GM23338 (cell line): ENCODE measurements around the gene ITGB6.

Experiments used
- CREB1 ChIP-seq: fragments of 250-450 bp; sonication (Bioruptor Pico); IDR thresholded peaks from 2 replicates; pipeline ENCODE4 v1.5.0; 2020; ENCODE audit warnings: low read depth, mild to moderate bottlenecking, moderate library complexity
- EZH2 ChIP-seq: fragments of 200-600 bp; sonication (generic); IDR thresholded peaks from one replicate; pipeline ENCODE4 v1.8.0; 2017; ENCODE audit warnings: antibody characterized with exemption, mild to moderate bottlenecking, low read depth; ENCODE audit not compliant: unreplicated experiment
- EZH2phosphoT487 ChIP-seq: fragments of 200-600 bp; sonication (generic); IDR thresholded peaks from one replicate; pipeline ENCODE4 v1.8.1; 2018; ENCODE audit warnings: antibody characterized with exemption; ENCODE audit not compliant: unreplicated experiment
- JUNB ChIP-seq: IDR thresholded peaks from one replicate; pipeline ENCODE4 v1.6.1; 2016; ENCODE audit warnings: antibody characterized with exemption; ENCODE audit not compliant: unreplicated experiment
- NANOG ChIP-seq: IDR thresholded peaks from 2 replicates; pipeline ENCODE4 v1.6.1; 2016; ENCODE audit warnings: antibody characterized with exemption, borderline replicate concordance
- POLR2AphosphoS5 ChIP-seq: IDR thresholded peaks from 2 replicates; pipeline ENCODE4 v1.6.1; 2016; ENCODE audit warnings: antibody characterized with exemption, low read depth
- STAT1 ChIP-seq: IDR thresholded peaks from one replicate; pipeline ENCODE4 v1.6.1; 2016; ENCODE audit warnings: antibody characterized with exemption; ENCODE audit not compliant: unreplicated experiment
- ZNF331 ChIP-seq: fragments of 250-450 bp; sonication (Bioruptor Pico); IDR thresholded peaks from 2 replicates; pipeline ENCODE4 v1.5.0; 2020; ENCODE audit warnings: low read depth, mild to moderate bottlenecking, moderate library complexity
- TF ChIP-seq, protein P1 (sequence below), 2 experiments: fragments of 200-600 bp in 1 of 2; sonication (generic) in 1 of 2; conservative IDR thresholded peaks; 2 replicates each; pipeline versions ENCODE4 v1.5.1 to v1.6.1; 2016 to 2017; ENCODE audit warnings: antibody characterized with exemption in 2 of 2, low read depth in 2 of 2, mild to moderate bottlenecking in 2 of 2, moderate library complexity in 1 of 2
- TF ChIP-seq, protein P2 (sequence below): IDR thresholded peaks from one replicate; pipeline ENCODE4 v1.6.1; 2018; ENCODE audit warnings: antibody characterized with exemption; ENCODE audit not compliant: unreplicated experiment
- TF ChIP-seq, protein P3 (sequence below): IDR thresholded peaks from 2 replicates; pipeline ENCODE4 v1.6.1; 2016; ENCODE audit warnings: antibody characterized with exemption
- TF ChIP-seq, protein P4 (sequence below): fragments of 250-450 bp; sonication (Bioruptor Pico); IDR thresholded peaks from 2 replicates; pipeline ENCODE4 v1.5.0; 2020; ENCODE audit warnings: mild to moderate bottlenecking, moderate library complexity

DNA sequence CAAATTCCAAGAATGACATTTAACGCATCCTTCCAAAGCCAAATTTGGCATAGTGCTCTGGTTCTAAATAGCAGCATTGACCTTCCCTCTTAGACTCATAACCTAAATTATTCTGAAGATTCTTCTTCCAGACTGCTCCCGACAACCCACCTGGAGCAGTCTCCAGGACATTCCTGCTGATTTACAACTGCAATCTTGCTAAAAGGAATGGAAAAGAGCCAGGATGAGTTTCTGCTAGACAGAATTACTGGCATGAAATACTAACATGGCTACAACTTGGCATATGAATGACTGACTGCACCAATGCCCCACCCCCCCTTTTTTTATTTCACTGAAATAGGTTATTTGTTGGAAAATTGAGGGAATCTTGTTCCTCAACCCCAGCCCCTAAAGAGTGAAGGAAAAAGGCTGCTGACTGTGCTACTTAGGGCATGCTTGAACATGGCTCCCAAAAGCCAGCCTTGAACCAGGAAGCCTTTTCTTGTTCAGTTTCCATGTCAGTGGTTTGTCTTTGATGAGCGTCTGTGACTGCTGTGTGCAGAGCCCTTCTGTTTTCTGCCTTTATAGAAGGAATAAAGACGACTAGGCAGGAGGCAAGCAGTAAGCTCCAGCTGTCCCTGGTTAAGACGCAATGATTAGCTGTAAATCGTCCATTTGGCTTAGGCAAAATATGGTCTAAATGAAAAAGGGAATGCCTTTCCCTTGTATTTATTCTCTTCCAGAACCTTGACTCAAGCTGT lies 47.4 kb upstream of the ITGB6 start:
- no peak for TF ChIP-seq EZH2
- TF ChIP-seq, protein P1, sequence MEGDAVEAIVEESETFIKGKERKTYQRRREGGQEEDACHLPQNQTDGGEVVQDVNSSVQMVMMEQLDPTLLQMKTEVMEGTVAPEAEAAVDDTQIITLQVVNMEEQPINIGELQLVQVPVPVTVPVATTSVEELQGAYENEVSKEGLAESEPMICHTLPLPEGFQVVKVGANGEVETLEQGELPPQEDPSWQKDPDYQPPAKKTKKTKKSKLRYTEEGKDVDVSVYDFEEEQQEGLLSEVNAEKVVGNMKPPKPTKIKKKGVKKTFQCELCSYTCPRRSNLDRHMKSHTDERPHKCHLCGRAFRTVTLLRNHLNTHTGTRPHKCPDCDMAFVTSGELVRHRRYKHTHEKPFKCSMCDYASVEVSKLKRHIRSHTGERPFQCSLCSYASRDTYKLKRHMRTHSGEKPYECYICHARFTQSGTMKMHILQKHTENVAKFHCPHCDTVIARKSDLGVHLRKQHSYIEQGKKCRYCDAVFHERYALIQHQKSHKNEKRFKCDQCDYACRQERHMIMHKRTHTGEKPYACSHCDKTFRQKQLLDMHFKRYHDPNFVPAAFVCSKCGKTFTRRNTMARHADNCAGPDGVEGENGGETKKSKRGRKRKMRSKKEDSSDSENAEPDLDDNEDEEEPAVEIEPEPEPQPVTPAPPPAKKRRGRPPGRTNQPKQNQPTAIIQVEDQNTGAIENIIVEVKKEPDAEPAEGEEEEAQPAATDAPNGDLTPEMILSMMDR (conservative IDR thresholded peaks at IDR 0.05; ENCODE audit: low read depth in 2 of 2), result no peak
- no peak for TF ChIP-seq STAT1
- TF ChIP-seq POLR2AphosphoS5, result no peak
- no peak for TF ChIP-seq JUNB
- no peak for TF ChIP-seq ZNF331
- TF ChIP-seq, protein P2, sequence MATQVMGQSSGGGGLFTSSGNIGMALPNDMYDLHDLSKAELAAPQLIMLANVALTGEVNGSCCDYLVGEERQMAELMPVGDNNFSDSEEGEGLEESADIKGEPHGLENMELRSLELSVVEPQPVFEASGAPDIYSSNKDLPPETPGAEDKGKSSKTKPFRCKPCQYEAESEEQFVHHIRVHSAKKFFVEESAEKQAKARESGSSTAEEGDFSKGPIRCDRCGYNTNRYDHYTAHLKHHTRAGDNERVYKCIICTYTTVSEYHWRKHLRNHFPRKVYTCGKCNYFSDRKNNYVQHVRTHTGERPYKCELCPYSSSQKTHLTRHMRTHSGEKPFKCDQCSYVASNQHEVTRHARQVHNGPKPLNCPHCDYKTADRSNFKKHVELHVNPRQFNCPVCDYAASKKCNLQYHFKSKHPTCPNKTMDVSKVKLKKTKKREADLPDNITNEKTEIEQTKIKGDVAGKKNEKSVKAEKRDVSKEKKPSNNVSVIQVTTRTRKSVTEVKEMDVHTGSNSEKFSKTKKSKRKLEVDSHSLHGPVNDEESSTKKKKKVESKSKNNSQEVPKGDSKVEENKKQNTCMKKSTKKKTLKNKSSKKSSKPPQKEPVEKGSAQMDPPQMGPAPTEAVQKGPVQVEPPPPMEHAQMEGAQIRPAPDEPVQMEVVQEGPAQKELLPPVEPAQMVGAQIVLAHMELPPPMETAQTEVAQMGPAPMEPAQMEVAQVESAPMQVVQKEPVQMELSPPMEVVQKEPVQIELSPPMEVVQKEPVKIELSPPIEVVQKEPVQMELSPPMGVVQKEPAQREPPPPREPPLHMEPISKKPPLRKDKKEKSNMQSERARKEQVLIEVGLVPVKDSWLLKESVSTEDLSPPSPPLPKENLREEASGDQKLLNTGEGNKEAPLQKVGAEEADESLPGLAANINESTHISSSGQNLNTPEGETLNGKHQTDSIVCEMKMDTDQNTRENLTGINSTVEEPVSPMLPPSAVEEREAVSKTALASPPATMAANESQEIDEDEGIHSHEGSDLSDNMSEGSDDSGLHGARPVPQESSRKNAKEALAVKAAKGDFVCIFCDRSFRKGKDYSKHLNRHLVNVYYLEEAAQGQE, result no peak
- TF ChIP-seq, protein P3, sequence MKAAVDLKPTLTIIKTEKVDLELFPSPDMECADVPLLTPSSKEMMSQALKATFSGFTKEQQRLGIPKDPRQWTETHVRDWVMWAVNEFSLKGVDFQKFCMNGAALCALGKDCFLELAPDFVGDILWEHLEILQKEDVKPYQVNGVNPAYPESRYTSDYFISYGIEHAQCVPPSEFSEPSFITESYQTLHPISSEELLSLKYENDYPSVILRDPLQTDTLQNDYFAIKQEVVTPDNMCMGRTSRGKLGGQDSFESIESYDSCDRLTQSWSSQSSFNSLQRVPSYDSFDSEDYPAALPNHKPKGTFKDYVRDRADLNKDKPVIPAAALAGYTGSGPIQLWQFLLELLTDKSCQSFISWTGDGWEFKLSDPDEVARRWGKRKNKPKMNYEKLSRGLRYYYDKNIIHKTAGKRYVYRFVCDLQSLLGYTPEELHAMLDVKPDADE, result no peak
- no peak for TF ChIP-seq EZH2phosphoT487
- no peak for TF ChIP-seq CREB1 (CRISPR knock-in tag)
- TF ChIP-seq, protein P4, sequence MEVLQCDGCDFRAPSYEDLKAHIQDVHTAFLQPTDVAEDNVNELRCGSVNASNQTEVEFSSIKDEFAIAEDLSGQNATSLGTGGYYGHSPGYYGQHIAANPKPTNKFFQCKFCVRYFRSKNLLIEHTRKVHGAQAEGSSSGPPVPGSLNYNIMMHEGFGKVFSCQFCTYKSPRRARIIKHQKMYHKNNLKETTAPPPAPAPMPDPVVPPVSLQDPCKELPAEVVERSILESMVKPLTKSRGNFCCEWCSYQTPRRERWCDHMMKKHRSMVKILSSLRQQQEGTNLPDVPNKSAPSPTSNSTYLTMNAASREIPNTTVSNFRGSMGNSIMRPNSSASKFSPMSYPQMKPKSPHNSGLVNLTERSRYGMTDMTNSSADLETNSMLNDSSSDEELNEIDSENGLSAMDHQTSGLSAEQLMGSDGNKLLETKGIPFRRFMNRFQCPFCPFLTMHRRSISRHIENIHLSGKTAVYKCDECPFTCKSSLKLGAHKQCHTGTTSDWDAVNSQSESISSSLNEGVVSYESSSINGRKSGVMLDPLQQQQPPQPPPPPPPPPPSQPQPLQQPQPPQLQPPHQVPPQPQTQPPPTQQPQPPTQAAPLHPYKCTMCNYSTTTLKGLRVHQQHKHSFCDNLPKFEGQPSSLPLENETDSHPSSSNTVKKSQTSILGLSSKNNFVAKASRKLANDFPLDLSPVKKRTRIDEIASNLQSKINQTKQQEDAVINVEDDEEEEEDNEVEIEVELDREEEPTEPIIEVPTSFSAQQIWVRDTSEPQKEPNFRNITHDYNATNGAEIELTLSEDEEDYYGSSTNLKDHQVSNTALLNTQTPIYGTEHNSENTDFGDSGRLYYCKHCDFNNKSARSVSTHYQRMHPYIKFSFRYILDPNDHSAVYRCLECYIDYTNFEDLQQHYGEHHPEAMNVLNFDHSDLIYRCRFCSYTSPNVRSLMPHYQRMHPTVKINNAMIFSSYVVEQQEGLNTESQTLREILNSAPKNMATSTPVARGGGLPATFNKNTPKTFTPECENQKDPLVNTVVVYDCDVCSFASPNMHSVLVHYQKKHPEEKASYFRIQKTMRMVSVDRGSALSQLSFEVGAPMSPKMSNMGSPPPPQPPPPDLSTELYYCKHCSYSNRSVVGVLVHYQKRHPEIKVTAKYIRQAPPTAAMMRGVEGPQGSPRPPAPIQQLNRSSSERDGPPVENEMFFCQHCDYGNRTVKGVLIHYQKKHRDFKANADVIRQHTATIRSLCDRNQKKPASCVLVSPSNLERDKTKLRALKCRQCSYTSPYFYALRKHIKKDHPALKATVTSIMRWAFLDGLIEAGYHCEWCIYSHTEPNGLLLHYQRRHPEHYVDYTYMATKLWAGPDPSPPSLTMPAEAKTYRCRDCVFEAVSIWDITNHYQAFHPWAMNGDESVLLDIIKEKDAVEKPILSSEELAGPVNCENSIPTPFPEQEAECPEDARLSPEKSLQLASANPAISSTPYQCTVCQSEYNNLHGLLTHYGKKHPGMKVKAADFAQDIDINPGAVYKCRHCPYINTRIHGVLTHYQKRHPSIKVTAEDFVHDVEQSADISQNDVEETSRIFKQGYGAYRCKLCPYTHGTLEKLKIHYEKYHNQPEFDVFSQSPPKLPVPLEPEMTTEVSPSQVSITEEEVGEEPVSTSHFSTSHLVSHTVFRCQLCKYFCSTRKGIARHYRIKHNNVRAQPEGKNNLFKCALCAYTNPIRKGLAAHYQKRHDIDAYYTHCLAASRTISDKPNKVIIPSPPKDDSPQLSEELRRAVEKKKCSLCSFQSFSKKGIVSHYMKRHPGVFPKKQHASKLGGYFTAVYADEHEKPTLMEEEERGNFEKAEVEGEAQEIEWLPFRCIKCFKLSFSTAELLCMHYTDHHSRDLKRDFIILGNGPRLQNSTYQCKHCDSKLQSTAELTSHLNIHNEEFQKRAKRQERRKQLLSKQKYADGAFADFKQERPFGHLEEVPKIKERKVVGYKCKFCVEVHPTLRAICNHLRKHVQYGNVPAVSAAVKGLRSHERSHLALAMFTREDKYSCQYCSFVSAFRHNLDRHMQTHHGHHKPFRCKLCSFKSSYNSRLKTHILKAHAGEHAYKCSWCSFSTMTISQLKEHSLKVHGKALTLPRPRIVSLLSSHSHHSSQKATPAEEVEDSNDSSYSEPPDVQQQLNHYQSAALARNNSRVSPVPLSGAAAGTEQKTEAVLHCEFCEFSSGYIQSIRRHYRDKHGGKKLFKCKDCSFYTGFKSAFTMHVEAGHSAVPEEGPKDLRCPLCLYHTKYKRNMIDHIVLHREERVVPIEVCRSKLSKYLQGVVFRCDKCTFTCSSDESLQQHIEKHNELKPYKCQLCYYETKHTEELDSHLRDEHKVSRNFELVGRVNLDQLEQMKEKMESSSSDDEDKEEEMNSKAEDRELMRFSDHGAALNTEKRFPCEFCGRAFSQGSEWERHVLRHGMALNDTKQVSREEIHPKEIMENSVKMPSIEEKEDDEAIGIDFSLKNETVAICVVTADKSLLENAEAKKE, result no peak
- TF ChIP-seq NANOG, result no peak
